K562 (cell line): Measurements from ENCODE around the gene DLGAP3. TPM values are rescaled to one million over a fixed set of nuclear protein-coding genes. Genes with fewer than 3 reads are reported as not detected.
A peak's percentile ranks its signal among the peaks of the same experiment; 100 is the strongest.

Experiments used
- CEBPG ChIP-seq, 3 experiments: fragments of 200-800 bp in 1 of 3; sonication (Bioruptor generic) in 1 of 3; sonication (generic) in 1 of 3; formaldehyde crosslinking in 1 of 3; IDR thresholded peaks in 2 of 3; conservative IDR thresholded peaks in 1 of 3; 2 replicates each; pipeline versions ENCODE4 v1.6.1 to v1.8.0; 2016 to 2022; ENCODE audit warnings: missing compliant biosample characterization in 2 of 3, missing genetic modification characterization in 2 of 3, mild to moderate bottlenecking in 1 of 3, missing genetic modification reagents in 1 of 3
- CREB1 ChIP-seq, 2 experiments: sonication (generic) in 1 of 2; formaldehyde crosslinking in 1 of 2; IDR thresholded peaks; 2 replicates each; pipeline versions ENCODE4 v1.6.1 to v1.8.0; 2012 to 2022; ENCODE audit warnings: inconsistent platforms in 1 of 2, mild to moderate bottlenecking in 1 of 2, missing genetic modification reagents in 1 of 2, moderate library complexity in 1 of 2
- DIDO1 ChIP-seq: fragments of 450-650 bp; IDR thresholded peaks from 2 replicates; pipeline ENCODE4 v1.6.1; 2016; ENCODE audit warnings: low read depth, missing biosample characterization, missing genetic modification characterization
- E2F3 ChIP-seq: fragments of 250-450 bp; sonication (Bioruptor Pico); IDR thresholded peaks from 2 replicates; pipeline ENCODE4 v1.4.0; 2020; ENCODE audit warnings: mild to moderate bottlenecking
- ETV6 ChIP-seq, 3 experiments: fragments of 150-350 bp in 1 of 3; sonication (generic) in 1 of 3; formaldehyde crosslinking in 1 of 3; IDR thresholded peaks; 2 replicates each; pipeline versions ENCODE4 v1.6.1 to v1.8.0; 2014 to 2022; ENCODE audit warnings: borderline replicate concordance in 2 of 3, low read depth in 2 of 3, antibody characterized with exemption in 1 of 3, low read length in 1 of 3, mild to moderate bottlenecking in 1 of 3, missing genetic modification reagents in 1 of 3
- GTF2A2 ChIP-seq: IDR thresholded peaks from 2 replicates; pipeline ENCODE4 v1.6.1; 2016; ENCODE audit warnings: mild to moderate bottlenecking, missing genetic modification characterization, missing compliant biosample characterization
- GTF2F1 ChIP-seq: IDR thresholded peaks from 2 replicates; pipeline ENCODE4 v1.6.1; 2011; ENCODE audit warnings: low read depth, low read length, improper control_type of control experiment
- HOMEZ ChIP-seq: fragments of 250-450 bp; sonication (Bioruptor Pico); IDR thresholded peaks from 2 replicates; pipeline ENCODE4 v1.4.0; 2020; ENCODE audit warnings: mild to moderate bottlenecking, moderate library complexity
- KAT8 ChIP-seq: fragments of 450-650 bp; IDR thresholded peaks from 2 replicates; pipeline ENCODE4 v1.6.1; 2016; ENCODE audit warnings: low read depth, mild to moderate bottlenecking
- LEF1 ChIP-seq: fragments of 450-650 bp; IDR thresholded peaks from 2 replicates; pipeline ENCODE4 v1.6.1; 2016; ENCODE audit warnings: mild to moderate bottlenecking
- MITF ChIP-seq: IDR thresholded peaks from 2 replicates; pipeline ENCODE4 v1.6.1; 2014; ENCODE audit warnings: antibody characterized with exemption
- MTA1 ChIP-seq: fragments of 450-650 bp; IDR thresholded peaks from 2 replicates; pipeline ENCODE4 v1.6.1; 2017; ENCODE audit warnings: borderline replicate concordance
- NCOA6 ChIP-seq: fragments of 450-650 bp; IDR thresholded peaks from 2 replicates; pipeline ENCODE4 v1.6.1; 2017; ENCODE audit warnings: mild to moderate bottlenecking
- NFIX ChIP-seq: fragments of 250-450 bp; sonication (Bioruptor Pico); IDR thresholded peaks from 2 replicates; pipeline ENCODE4 v1.4.0; 2020; ENCODE audit warnings: low read depth, mild to moderate bottlenecking, moderate library complexity
- OTX1 ChIP-seq: fragments of 450-650 bp; formaldehyde crosslinking; IDR thresholded peaks from 2 replicates; pipeline ENCODE4 v1.4.0; 2022; ENCODE audit warnings: mild to moderate bottlenecking
- TEAD2 ChIP-seq: fragments of 450-650 bp; IDR thresholded peaks from 2 replicates; pipeline ENCODE4 v1.6.1; 2016; ENCODE audit warnings: missing genetic modification characterization, control low read depth, missing compliant biosample characterization
- XRCC3 ChIP-seq: fragments of 450-650 bp; IDR thresholded peaks from 2 replicates; pipeline ENCODE4 v1.6.1; 2017; ENCODE audit warnings: mild to moderate bottlenecking, moderate library complexity
- ZNF133 ChIP-seq: fragments of 250-450 bp; sonication (Bioruptor Pico); IDR thresholded peaks from 2 replicates; pipeline ENCODE4 v1.4.0; 2020; ENCODE audit warnings: mild to moderate bottlenecking
- ZNF253 ChIP-seq: fragments of 250-450 bp; sonication (Bioruptor Pico); conservative IDR thresholded peaks from 2 replicates; pipeline ENCODE4 v1.6.1; 2021; ENCODE audit warnings: mild to moderate bottlenecking
- ZNF436 ChIP-seq: fragments of 250-450, 450-650 bp; sonication (Bioruptor Pico); formaldehyde crosslinking; IDR thresholded peaks from 2 replicates; pipeline ENCODE4 v1.7.0; 2020; ENCODE audit warnings: mild to moderate bottlenecking
- ZNF551 ChIP-seq: fragments of 250-450 bp; sonication (Bioruptor Pico); IDR thresholded peaks from 2 replicates; pipeline ENCODE4 v1.5.0; 2021; ENCODE audit warnings: mild to moderate bottlenecking, moderate library complexity
- ZNF668 ChIP-seq: fragments of 250-450 bp; sonication (Bioruptor Pico); IDR thresholded peaks from 2 replicates; pipeline ENCODE4 v1.8.0; 2022; ENCODE audit warnings: mild to moderate bottlenecking, inconsistent platforms
- ZNF766 ChIP-seq: fragments of 200-800 bp; sonication (Bioruptor generic); conservative IDR thresholded peaks from 2 replicates; pipeline ENCODE4 v1.6.1; 2016; ENCODE audit warnings: missing genetic modification characterization, missing compliant biosample characterization
- ZNF77 ChIP-seq: fragments of 250-450 bp; sonication (Bioruptor Pico); IDR thresholded peaks from 2 replicates; pipeline ENCODE4 v1.5.0; 2020
- polyA plus RNA-seq, 8 experiments: library from polyadenylated mRNA; depleted of rRNA in 4 of 8; stranded (reverse) in 5 of 8; unstranded in 3 of 8; fragments of >200 nt; fragmentation: Nextera tagmentation in 2 of 8; fragmentation: Illumina TruSeq in 1 of 8; extraction: Ambion mirVana in 2 of 8; extraction: Trizol in 1 of 8; gene quantifications; 2 replicates each; pipeline versions ENCODE4 v1.2.1 to v1.2.3, GENCODE V29; 2011 to 2014; ENCODE audit warnings: inconsistent platforms in 1 of 8, missing spikeins in 1 of 8
- total RNA-seq, 7 experiments: library from RNA; depleted of rRNA in 6 of 7; stranded (reverse); fragments of >200 nt in 6 of 7; fragmentation: Illumina TruSeq in 2 of 7; extraction: Trizol in 2 of 7; gene quantifications; 2 replicates each; pipeline versions ENCODE4 v1.2.1 to v1.2.3, GENCODE V29; 2011 to 2021; ENCODE audit warnings: low replicate concordance in 1 of 7
- TF ChIP-seq, protein P1 (sequence below), 2 experiments: fragments of 450-650 bp in 1 of 2; sonication (generic) in 1 of 2; formaldehyde crosslinking in 1 of 2; IDR thresholded peaks in 1 of 2; conservative IDR thresholded peaks in 1 of 2; 2 replicates each; pipeline versions ENCODE4 v1.6.1 to v1.8.1; 2016 to 2023; ENCODE audit warnings: mild to moderate bottlenecking in 2 of 2, moderate library complexity in 2 of 2, inconsistent platforms in 1 of 2, missing genetic modification reagents in 1 of 2

Gene DLGAP3
- total and polyA plus RNA-seq, 9 of the 15 experiments (the other 6 are each of a cell fraction or from before 2014, with no cell fraction given), result 0.01 to 0.16 (median 0.07) TPM; not detected in 6

DNA sequence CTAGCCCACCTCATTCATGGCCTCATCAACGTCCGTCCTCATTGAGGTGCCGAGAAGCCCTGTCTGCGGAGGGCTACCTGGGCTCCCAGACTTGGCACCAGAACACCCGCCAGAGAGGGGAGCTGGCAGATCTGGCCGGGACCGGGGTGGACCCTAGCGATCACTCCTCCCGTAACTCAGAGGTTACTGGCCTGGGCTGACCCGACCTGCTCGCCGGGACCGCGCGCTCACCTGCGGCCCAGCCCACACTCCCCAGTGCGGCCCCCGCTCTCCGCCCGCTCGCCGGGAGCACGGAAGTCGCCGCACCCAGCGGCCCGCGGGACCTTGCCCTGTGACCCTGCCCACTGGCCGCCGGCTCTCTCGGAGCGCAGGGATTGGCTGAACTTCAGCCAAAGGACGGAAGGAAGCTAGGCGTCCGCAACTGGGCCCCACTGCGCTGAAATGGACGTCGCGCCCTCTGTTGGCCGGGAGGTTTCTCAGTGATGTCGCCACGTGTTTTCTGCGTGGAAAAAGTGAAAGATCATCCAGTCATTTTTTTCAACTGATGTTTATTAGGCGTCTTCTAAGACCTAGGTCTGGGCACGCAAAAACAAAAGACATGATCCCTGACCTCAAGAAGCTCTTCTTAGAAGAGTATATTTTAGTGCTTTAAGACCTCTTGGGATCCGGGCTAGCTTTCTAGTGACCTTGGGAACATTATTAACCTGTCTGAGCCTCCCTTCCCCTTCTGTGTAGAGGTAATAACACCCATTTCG, 69.8 kb downstream of the DLGAP3 start, which contains the start of gene SMIM12 (continued):
- TF ChIP-seq ZNF133, result no peak
- no peak for TF ChIP-seq XRCC3
- TF ChIP-seq ZNF436, result no peak
- TF ChIP-seq ZNF253 (CRISPR knock-in tag), result no peak
- TF ChIP-seq CEBPG (CRISPR knock-in tag; IDR thresholded peaks at IDR 0.05), result peak; percentile 56; the same call in 1 of the 2 replicates
- no peak for TF ChIP-seq CEBPG (tag; conservative IDR thresholded peaks at IDR 0.05 in 1 of 2, IDR thresholded peaks at IDR 0.05 in 1 of 2)
- peak; percentile 70 for TF ChIP-seq MTA1
- no peak for TF ChIP-seq ZNF551 (CRISPR knock-in tag)
- TF ChIP-seq ZNF766, result peak; percentile 67
- TF ChIP-seq MITF, result no peak
- no peak for TF ChIP-seq E2F3 (CRISPR knock-in tag)
- no peak for TF ChIP-seq ETV6 (IDR thresholded peaks at IDR 0.05; ENCODE audit: borderline replicate concordance in 1 of 2, low read depth in 2 of 2, low read length in 1 of 2)
- TF ChIP-seq ETV6 (CRISPR knock-in tag; IDR thresholded peaks at IDR 0.05; ENCODE audit: borderline replicate concordance), result peak; percentile 91; the same call in 1 of the 2 replicates
- no peak for TF ChIP-seq NCOA6
- TF ChIP-seq GTF2F1, result peak; percentile 56; the same call in 1 of the 2 replicates
- peak; percentile 78 for TF ChIP-seq DIDO1 (tag)
- TF ChIP-seq ZNF668 (CRISPR knock-in tag), result no peak
- peak; percentile 63; the same call in 1 of the 2 replicates for TF ChIP-seq CREB1 (IDR thresholded peaks at IDR 0.05)
- TF ChIP-seq CREB1 (CRISPR knock-in tag; IDR thresholded peaks at IDR 0.05), result peak; percentile 82
- TF ChIP-seq KAT8, result no peak
- TF ChIP-seq LEF1, result peak; percentile 64
- TF ChIP-seq NFIX, result no peak
- TF ChIP-seq, protein P1, sequence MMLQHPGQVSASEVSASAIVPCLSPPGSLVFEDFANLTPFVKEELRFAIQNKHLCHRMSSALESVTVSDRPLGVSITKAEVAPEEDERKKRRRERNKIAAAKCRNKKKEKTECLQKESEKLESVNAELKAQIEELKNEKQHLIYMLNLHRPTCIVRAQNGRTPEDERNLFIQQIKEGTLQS (IDR thresholded peaks at IDR 0.05), result 0 out of 2 replicates have a peak, but pooled peaks have one; percentile 25
- TF ChIP-seq, protein P1 (CRISPR knock-in tag; conservative IDR thresholded peaks at IDR 0.05), result peak; percentile 94
- no peak for TF ChIP-seq GTF2A2 (tag)
- TF ChIP-seq OTX1 (CRISPR knock-in tag), result no peak
- no peak for TF ChIP-seq ZNF77 (CRISPR knock-in tag)
- TF ChIP-seq TEAD2 (tag), result no peak
- no peak for TF ChIP-seq HOMEZ (CRISPR knock-in tag)
